ENCODE results near the gene PRKAA1.

- no peak for TF ChIP-seq CTCF (IDR thresholded peaks at IDR 0.05)
- no peak for TF ChIP-seq POLR2A (IDR thresholded peaks at IDR 0.05)
Measured at GRCh38 chr5:40781843-40782409, 16.2 kb downstream of the PRKAA1 start.

Measured in tibial nerve (tissue), 3 donors.